HCT116 (cell line): Measurements from ENCODE around the gene DERL2. TPM values are rescaled to one million over a fixed set of nuclear protein-coding genes. Genes with fewer than 3 reads are reported as not detected.

Source experiments
- ATAC-seq: fragments of 200-7000 bp; cut with Tn5 transposase; 2 replicates; pipeline ENCODE4 v1.9.1; 2020; ENCODE audit warnings: mild to moderate bottlenecking, moderate library complexity
- BruUV-seq: library from RNA; stranded (reverse); fragments of 400-500 nt; replicated peaks from 2 replicates; lab custom pipeline; 2021; lab: Mats Ljungman, UMichigan
- CTCF ChIA-PET: fragments of 300-600 bp; sonication (Branson Sonifier 250); formaldehyde crosslinking; loops from one replicate; lab custom pipeline; 2021; ENCODE audit warnings: antibody characterized with exemption; lab: Charles Lee
- POLR2A ChIA-PET: fragments of 300-600, 350-600 bp; sonication (Branson Sonifier 250); formaldehyde crosslinking; loops from one replicate; lab custom pipeline; 2021; ENCODE audit warnings: antibody characterized with exemption; lab: Charles Lee
- RAD21 ChIA-PET, 2 experiments: fragments of 300-600 bp; sonication (Branson Sonifier 250); formaldehyde crosslinking; loops; one replicate each; lab custom pipeline; 2023; ENCODE audit warnings: low total read pairs in 2 of 2; ENCODE audit not compliant: uncharacterized antibody in 2 of 2, unreplicated experiment in 2 of 2, low non-redundant PET in 1 of 2; lab: Charles Lee
- DNase-seq: peaks from one replicate; pipeline ENCODE4 v3.0.0-alpha.2; 2010; ENCODE audit warnings: low read depth, low spot score
- H2AFZ ChIP-seq: fragments of 200-600 bp; shearing (Covaris generic), sonication (generic); 2 replicates; pipeline ENCODE4 v1.6.1; 2017; ENCODE audit warnings: low read depth, mixed run types, mixed read lengths, antibody characterized with exemption, low read length; ENCODE audit not compliant: poor library complexity, severe bottlenecking
- H3K27ac ChIP-seq: 2 replicates; pipeline ENCODE4 v1.5.1; 2012; ENCODE audit warnings: low read depth, low read length
- H3K27me3 ChIP-seq: fragments of 200-600 bp; sonication (generic); 2 replicates; pipeline ENCODE4 v1.6.1; 2016; ENCODE audit warnings: mixed run types, low read length, mixed read lengths; ENCODE audit not compliant: insufficient read depth
- H3K36me3 ChIP-seq, 2 experiments: fragments of 200-500 bp in 1 of 2; fragments of 200-600 bp in 1 of 2; sonication (Bioruptor generic) in 1 of 2; sonication (generic) in 1 of 2; 2 replicates each; pipeline versions ENCODE4 v1.5.1 to v1.6.1; 2014 to 2016; ENCODE audit warnings: low read length in 2 of 2, inconsistent platforms in 1 of 2, mixed read lengths in 1 of 2, mixed run types in 1 of 2; ENCODE audit not compliant: insufficient read depth in 2 of 2, control insufficient read depth in 1 of 2
- H3K4me1 ChIP-seq, 2 experiments: fragments of 200-600 bp in 1 of 2; sonication (generic) in 1 of 2; 2 replicates each; pipeline versions ENCODE4 v1.5.1 to v1.6.1; 2012 to 2017; ENCODE audit warnings: low read length in 2 of 2, inconsistent platforms in 1 of 2, mild to moderate bottlenecking in 1 of 2, mixed read lengths in 1 of 2, mixed run types in 1 of 2, moderate library complexity in 1 of 2; ENCODE audit not compliant: insufficient read depth in 2 of 2, control insufficient read depth in 1 of 2
- H3K4me2 ChIP-seq: fragments of 200-600 bp; sonication (generic); 2 replicates; pipeline ENCODE4 v1.6.1; 2017; ENCODE audit warnings: mixed run types, low read length, mixed read lengths
- H3K4me3 ChIP-seq, 2 experiments: fragments of 200-600 bp in 1 of 2; sonication (generic) in 1 of 2; replicated peaks in 1 of 2; 2 replicates each; pipeline ENCODE4 v1.5.1; 2011 to 2016; ENCODE audit warnings: low read length in 2 of 2, control low read depth in 1 of 2, low read depth in 1 of 2, mild to moderate bottlenecking in 1 of 2, mixed read lengths in 1 of 2, mixed run types in 1 of 2
- H3K79me2 ChIP-seq: fragments of 200-600 bp; sonication (generic); 2 replicates; pipeline ENCODE4 v1.6.1; 2017; ENCODE audit warnings: mild to moderate bottlenecking, mixed run types, low read length, moderate library complexity, mixed read lengths; ENCODE audit not compliant: insufficient read depth
- H3K9ac ChIP-seq: fragments of 200-600 bp; sonication (generic); 2 replicates; pipeline ENCODE4 v1.6.1; 2016; ENCODE audit warnings: low read length, mixed read lengths
- H3K9me2 ChIP-seq: fragments of 200-600 bp; sonication (generic), shearing (Covaris generic); 2 replicates; pipeline ENCODE4 v1.6.1; 2017; ENCODE audit warnings: mixed run types, mild to moderate bottlenecking, moderate library complexity; ENCODE audit not compliant: insufficient read depth
- H3K9me3 ChIP-seq, 2 experiments: fragments of 200-500 bp in 1 of 2; fragments of 200-600 bp in 1 of 2; sonication (Bioruptor generic) in 1 of 2; sonication (generic) in 1 of 2; 2 replicates each; pipeline ENCODE4 v1.6.1; 2014 to 2017; ENCODE audit warnings: low read length in 2 of 2, mixed read lengths in 2 of 2, inconsistent platforms in 1 of 2, low read depth in 1 of 2, mild to moderate bottlenecking in 1 of 2, mixed run types in 1 of 2, moderate library complexity in 1 of 2; ENCODE audit not compliant: control insufficient read depth in 1 of 2, insufficient read depth in 1 of 2
- H4K20me1 ChIP-seq: fragments of 200-600 bp; sonication (generic), shearing (Covaris generic); 2 replicates; pipeline ENCODE4 v1.6.1; 2017; ENCODE audit warnings: mixed run types, mild to moderate bottlenecking, moderate library complexity; ENCODE audit not compliant: insufficient read depth
- CBX3 ChIP-seq: IDR thresholded peaks from 2 replicates; pipeline ENCODE4 v1.6.1; 2012; ENCODE audit warnings: low read depth
- CEBPB ChIP-seq: IDR thresholded peaks from 2 replicates; pipeline ENCODE4 v1.6.1; 2012; ENCODE audit warnings: low read depth
- CTCF ChIP-seq, 3 experiments: fragments of 200-600 bp in 1 of 3; sonication (generic) in 1 of 3; IDR thresholded peaks in 2 of 3; conservative IDR thresholded peaks in 1 of 3; 2 replicates each; pipeline ENCODE4 v1.5.1; 2012 to 2017; ENCODE audit warnings: low read depth in 2 of 3, low read length in 2 of 3, antibody characterized with exemption in 1 of 3, borderline replicate concordance in 1 of 3, control low read depth in 1 of 3, mild to moderate bottlenecking in 1 of 3, mixed read lengths in 1 of 3, mixed run types in 1 of 3, moderate library complexity in 1 of 3; ENCODE audit not compliant: insufficient read depth in 1 of 3
- EGR1 ChIP-seq: IDR thresholded peaks from 2 replicates; pipeline ENCODE4 v1.6.1; 2012; ENCODE audit warnings: low read depth
- JUND ChIP-seq: IDR thresholded peaks from 2 replicates; pipeline ENCODE4 v1.6.1; 2012
- POLR2AphosphoS5 ChIP-seq: IDR thresholded peaks from 2 replicates; pipeline ENCODE4 v1.6.1; 2011; ENCODE audit warnings: mild to moderate bottlenecking, low read depth, low read length, moderate library complexity
- RAD21 ChIP-seq: IDR thresholded peaks from 2 replicates; pipeline ENCODE4 v1.6.1; 2012; ENCODE audit warnings: low read depth, mild to moderate bottlenecking
- YY1 ChIP-seq: IDR thresholded peaks from 2 replicates; pipeline ENCODE4 v1.6.1; 2011; ENCODE audit warnings: low read length, low read depth, moderate library complexity, mild to moderate bottlenecking; ENCODE audit not compliant: insufficient replicate concordance; ENCODE audit errors: extremely low read depth
- ZBTB33 ChIP-seq: IDR thresholded peaks from 2 replicates; pipeline ENCODE4 v1.6.1; 2011; ENCODE audit warnings: mild to moderate bottlenecking, low read length, moderate library complexity; ENCODE audit not compliant: insufficient replicate concordance; ENCODE audit errors: extremely low read depth
- intact Hi-C: fragments of 100-400 bp; cut with micrococcal nuclease; formaldehyde crosslinking; loops from 2 replicates; pipeline ENCODE4 v1.10.0; 2022
- total RNA-seq: library from RNA; stranded (reverse); gene quantifications from one replicate; pipeline ENCODE4 v1.2.1, GENCODE V29; 2021; ENCODE audit not compliant: unreplicated experiment

Gene DERL2
- total RNA-seq, 1 experiment from 2014 or later, result 45.6 TPM

- TF ChIP-seq ZBTB33, result no peak
- no peak for TF ChIP-seq CEBPB
These were observed 487 bp upstream of the DERL2 start, which contains the start of gene MIS12 (continued) for GRCh38 chr17:5486206-5487124.

GRCh38 chr17:5481451-5481850 lies 4.5 kb downstream of the DERL2 start:
- Histone ChIP-seq H3K36me3 (peaks cover 47 to 54% of the 10 kb centered on the region in 2 experiments; a peak in 3 of 4 replicates), H3K79me2 (peaks cover 58% of the 10 kb centered on the region), H3K27ac (no peak overlapping the region), H3K9ac (no peak overlapping the region), H3K27me3 (no peaks in the 10 kb centered on the region), H4K20me1 (no peaks in the 10 kb centered on the region), H3K4me2 (no peak overlapping the region), H3K4me3 (no peak overlapping the region), H3K9me2 (no peaks in the 10 kb centered on the region), H3K9me3 (no peaks in the 10 kb centered on the region), H3K4me1 (peaks cover 7 to 9% of the 10 kb centered on the region in 2 experiments), H2AFZ (no peak overlapping the region)
- DNase-seq, result no peak
- no peak for TF ChIP-seq CTCF (IDR thresholded peaks at IDR 0.05 in 2 of 3, conservative IDR thresholded peaks at IDR 0.05 in 1 of 3; ENCODE audit: borderline replicate concordance in 1 of 3, insufficient read depth in 1 of 3, low read depth in 2 of 3, low read length in 2 of 3)
- TF ChIP-seq ZBTB33, result no peak
- TF ChIP-seq CBX3, result no peak
- TF ChIP-seq YY1, result no peak
- no peak for TF ChIP-seq JUND
- TF ChIP-seq EGR1, result no peak
- TF ChIP-seq POLR2AphosphoS5, result no peak
- TF ChIP-seq CEBPB, result no peak
- no peak for TF ChIP-seq RAD21
- intact Hi-C loops, result no loop called here
- ChIA-PET CTCF (no interaction called here), RAD21 (no interaction called here), POLR2A (no interaction called here)
- ATAC-seq, result no peak
- BruUV-seq, result no TSS peak
